ENCODE measurements around the gene DAAM2.

DNA sequence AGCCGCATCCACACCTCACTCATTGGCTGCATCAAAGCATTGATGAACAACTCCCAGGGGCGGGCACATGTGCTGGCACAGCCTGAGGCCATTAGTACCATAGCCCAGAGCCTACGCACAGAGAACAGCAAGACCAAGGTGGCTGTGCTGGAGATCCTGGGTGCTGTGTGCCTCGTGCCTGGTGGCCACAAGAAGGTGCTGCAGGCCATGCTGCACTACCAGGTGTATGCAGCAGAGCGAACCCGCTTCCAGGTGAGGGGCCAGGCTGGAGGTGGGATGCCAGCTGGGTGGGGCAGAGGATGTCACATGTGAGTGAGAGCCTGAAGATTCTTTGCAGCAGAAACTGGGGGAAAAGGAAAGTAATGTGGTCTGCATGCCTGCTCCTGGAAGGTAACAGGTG, 75.4 kb downstream of the DAAM2 start:
- TF ChIP-seq ELF4 (IDR thresholded peaks at IDR 0.05): no peak
- no peak for TF ChIP-seq L3MBTL2 (conservative IDR thresholded peaks at IDR 0.05)
